Hippocampal formation (tissue), 2 donors: ENCODE data around the gene TMPRSS6.

ENCODE experiments used
- DNase-seq, 2 donors: peaks; one replicate each; lab custom pipeline; 2025; lab: John Stamatoyannopoulos, UW

The TMPRSS6 gene

GRCh38 chr22:37051391-37052385 lies 57.8 kb downstream of the TMPRSS6 start, which contains the start of gene KCTD17:
TSS of gene KCTD17 (plus strand) at chr22:37051742. CDS start at chr22:37051761, 19 bp downstream.
- DNase-seq: peak; percentile 27 to 68

DNA sequence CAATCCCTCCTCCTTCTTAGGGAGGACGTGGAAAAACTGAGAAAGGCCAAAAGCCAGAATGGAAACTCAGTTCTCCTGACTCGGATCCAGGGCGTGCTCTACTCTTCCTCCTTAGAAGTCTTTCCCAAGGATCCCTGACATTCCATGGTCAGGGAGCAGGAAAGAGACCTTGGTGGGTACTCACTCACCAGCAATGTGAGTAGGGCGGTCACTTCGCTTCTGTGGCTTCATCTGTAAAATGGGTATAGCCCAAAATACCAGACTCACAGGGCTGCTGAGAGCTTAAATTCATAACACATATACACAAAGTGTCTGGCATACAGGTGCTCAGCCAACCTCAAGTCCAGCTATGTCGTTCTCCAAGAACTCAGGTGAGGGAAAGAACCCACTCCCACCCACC lies 58.6 kb downstream of the TMPRSS6 start:
- DNase-seq: no peak

DNA sequence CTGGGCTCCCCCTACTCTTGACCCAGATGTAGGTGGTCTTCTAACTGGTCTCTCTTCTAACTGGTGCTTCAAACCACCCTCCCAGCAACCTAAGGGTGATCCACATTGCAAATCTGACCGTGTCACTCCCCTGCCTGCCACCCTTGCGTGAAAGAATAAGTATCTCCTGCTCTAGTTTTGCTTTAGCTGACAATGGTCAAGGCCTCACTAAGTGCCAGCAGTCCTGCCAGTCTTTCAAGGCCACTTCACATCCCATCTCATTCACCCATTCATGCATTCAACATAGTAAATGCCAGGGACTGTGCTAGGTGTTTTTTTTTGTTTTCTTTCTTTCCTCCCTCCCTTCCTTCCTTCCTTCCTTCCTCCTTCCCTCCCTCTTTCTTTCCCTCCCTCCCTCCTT lies 60.3 kb downstream of the TMPRSS6 start:
- DNase-seq: no peak

- no peak for DNase-seq
These were observed 61.4 kb downstream of the TMPRSS6 start for GRCh38 chr22:37048133-37048532.

GRCh38 chr22:37047006-37047405 lies 62.5 kb downstream of the TMPRSS6 start:
- no peak for DNase-seq

DNA sequence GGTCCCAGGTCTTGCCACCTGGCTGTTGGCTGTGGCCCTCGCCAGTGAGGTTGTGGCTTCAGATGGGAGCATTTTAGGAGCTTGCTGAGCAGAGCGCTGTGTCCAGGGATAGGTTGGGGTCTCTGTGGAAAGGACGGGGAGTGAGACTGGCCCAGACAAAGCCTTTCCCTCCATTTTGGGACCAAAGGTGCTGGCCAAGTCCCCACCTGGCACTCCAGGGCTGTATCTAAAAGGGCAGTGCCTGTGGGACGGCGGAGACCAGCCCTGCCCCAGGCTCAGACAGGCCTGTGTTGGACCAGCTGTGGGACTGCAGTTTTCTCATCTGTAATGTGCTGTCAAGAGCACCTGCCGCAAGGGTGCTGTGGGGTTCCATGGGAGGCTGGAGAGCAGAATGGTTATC lies 62.9 kb downstream of the TMPRSS6 start:
- DNase-seq: no peak

- no peak for DNase-seq
These were observed 63.6 kb downstream of the TMPRSS6 start for GRCh38 chr22:37045958-37046357.

GRCh38 chr22:37044634-37045625 lies 64.6 kb downstream of the TMPRSS6 start:
- DNase-seq: no peak

GRCh38 chr22:37043828-37044538 lies 65.5 kb downstream of the TMPRSS6 start:
- DNase-seq: no peak

DNA sequence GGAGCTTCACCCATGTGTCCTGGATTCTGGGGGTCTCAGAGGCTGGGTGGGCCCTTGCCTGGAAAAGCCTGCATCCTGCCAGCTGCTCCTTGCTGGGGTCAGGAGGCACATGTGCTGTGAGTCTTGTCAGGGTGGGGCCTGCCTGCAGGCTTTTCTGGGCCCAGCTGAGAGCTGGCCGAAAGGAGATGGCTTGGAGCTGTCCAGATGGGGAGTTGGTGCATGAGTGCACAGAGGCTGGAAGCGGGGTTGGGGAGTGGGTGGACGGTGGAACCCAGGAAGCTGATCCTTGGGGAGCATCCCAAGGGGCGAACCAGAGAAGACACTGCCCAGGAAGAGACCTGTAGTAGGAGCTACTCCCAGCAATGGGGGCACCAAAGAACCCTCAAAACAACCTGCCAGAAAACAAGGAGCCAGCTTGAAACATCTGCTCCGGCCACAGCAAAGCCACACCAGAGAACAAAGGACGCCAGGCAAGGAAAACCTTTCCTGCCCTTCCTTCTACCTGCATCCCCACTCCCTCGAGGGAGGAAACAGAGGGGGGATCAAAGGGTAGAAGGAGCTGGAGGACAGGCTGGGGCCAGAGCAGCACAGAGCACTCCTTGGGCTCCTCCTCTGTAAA lies 66.2 kb downstream of the TMPRSS6 start:
- no peak for DNase-seq

- no peak for DNase-seq
These were observed 70.0 kb downstream of the TMPRSS6 start for GRCh38 chr22:37039466-37039865.

DNA sequence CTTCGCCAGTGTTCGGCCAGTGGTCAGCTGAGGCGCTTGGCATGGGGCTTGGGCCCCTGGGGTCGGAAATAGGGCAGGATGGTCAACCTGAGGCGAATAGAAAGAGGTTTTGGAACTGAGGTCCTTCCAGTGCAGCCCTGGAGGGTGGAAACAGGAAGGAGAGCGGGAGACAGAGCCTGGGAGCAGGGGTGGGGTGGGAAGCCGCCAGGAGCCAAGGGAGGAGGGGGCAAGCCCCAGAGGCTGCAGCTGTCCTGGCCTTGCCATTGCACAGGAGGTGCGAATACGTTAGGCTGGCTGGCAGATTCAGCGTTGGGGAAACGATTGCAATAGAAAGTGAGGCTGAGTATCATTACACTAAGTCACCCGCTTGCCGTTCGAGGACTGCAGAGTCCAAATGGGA lies 71.8 kb downstream of the TMPRSS6 start:
- DNase-seq: no peak

GRCh38 chr22:37036655-37037377 lies 72.7 kb downstream of the TMPRSS6 start:
- no peak for DNase-seq

DNA sequence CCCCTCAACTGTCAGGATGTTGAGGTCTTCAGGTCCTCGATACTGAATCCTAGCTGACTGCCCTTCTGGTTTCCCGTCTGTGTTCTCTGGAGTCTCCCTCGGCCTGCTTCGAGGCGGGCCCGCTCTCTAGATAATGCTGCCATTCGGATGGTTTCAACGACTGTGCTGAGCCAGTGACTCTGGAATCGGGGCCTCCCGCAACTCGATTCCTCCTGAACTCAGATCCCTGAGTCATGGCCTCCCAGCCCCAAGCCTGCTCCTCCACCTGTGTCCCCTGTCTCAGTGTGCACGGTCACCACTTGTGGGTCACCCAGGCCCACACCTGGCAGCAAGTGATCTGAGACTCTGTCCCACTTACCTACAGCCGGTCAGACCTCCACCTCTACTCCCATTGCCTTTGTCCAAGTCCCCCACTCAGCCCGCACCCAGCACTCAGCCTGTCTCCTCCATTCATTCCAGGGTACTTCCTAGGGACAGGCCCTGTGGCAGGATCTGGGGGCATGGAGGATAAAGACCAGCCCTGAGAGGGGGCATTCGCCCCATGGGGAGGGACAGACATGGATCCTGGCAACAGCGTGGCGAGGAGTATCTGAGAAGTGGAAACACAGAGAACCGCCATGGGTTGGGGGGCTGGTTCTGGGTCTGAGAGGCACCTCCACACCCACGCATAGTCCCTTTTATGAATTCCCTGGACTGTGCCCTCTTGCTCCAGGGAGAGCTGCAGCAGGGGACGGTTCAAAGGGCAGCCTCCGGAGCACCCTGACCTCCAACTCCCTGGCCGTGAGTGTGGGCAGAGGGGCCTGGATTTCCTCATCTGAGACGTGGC lies 75.7 kb downstream of the TMPRSS6 start:
- DNase-seq: no peak

GRCh38 chr22:37032535-37033460 lies 76.7 kb downstream of the TMPRSS6 start:
- no peak for DNase-seq

- DNase-seq: no peak
These were observed 77.4 kb downstream of the TMPRSS6 start for GRCh38 chr22:37032134-37032534.

DNA sequence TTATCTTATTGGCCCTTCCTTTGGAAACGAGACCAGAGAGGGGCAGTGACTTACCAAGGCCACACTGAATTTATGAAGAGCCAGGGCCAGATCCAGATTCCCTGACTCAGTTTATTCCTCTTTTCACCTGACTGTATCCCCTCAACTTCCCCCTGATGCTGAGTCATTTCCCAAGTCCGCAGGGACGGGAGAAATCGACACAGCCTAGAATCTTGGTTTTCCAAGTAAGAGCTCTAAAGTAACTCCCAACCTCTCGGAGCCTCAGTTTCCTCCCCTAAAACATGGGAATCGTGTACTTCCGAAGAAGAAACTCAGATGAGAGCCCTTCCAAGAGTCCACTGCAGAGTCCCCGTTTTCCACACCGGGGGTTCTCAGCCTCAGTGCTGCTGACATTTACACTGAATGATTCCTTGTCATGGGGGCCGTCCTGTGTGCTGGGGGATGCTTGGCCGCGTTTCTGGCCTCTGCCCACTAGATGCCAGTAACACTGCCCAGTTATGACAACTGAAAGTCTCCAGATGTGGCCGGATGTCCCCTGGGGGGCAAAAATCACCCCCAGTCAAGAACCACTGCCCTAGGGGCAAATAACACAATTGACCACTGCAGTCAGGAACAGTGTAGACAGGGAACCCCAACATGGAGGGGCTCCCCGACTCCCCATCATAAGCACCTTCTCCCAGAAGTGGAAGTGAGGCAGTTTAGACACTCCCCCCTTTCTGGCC lies 78.8 kb downstream of the TMPRSS6 start:
- no peak for DNase-seq
